ENCODE measurements around the gene NMUR2.

GRCh38 chr5:152404494-152404893, 585 bp downstream of the NMUR2 start:
- TF ChIP-seq CTCF (conservative IDR thresholded peaks at IDR 0.05; ENCODE audit: low read length) (no peak), EZH2phosphoT487 (IDR thresholded peaks at IDR 0.05; ENCODE audit: borderline replicate concordance) (no peak)

All from Loucy (cell line).